ENCODE measurements around the gene GSE1. TPM values are rescaled to one million over a fixed set of nuclear protein-coding genes. Genes with fewer than 3 reads are reported as not detected.

Gene GSE1
- total and polyA plus RNA-seq, 2 of the 13 experiments (the other 11 are each of a cell fraction or from before 2014, with no cell fraction given), result 16.1 to 31.2 TPM

DNA sequence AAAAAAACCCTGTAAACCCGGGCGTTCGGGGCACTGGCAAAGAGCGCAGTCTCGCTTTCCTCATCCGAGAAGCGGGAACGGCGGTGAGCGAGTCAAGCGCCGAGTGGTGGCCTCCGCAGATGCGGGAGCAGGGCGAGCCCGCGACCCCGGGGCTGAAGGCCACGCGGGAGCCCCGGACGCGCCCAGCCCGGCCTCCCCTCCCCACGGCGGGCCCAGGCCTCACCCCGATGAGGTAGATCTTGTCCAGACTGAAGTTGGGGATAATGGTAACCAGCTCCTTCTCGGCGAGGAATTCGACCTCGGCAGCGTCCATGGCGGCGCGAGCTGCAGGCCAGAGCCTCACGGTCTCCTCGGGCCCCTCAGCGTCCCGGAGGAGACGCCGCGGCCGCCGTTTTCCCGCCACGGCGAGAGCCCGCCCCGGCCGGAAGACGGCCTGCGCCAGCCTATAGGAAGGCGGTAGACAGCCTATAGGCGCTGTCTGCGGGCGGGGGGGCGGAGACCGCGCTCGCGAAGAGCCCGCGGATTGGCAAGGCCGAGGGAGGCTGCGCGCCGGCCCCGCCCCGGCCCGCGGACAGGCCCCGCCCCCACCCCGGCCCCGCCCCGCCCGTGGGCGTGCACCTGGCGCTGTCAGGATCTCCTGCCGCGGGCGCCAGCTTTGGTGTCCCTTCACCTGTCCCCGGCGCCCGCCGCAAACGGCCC lies 75.6 kb downstream of the GSE1 start, which contains the start of gene GINS2 (continued):
- TF ChIP-seq, protein P1, sequence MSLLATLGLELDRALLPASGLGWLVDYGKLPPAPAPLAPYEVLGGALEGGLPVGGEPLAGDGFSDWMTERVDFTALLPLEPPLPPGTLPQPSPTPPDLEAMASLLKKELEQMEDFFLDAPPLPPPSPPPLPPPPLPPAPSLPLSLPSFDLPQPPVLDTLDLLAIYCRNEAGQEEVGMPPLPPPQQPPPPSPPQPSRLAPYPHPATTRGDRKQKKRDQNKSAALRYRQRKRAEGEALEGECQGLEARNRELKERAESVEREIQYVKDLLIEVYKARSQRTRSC (CRISPR knock-in tag; IDR thresholded peaks at IDR 0.05; ENCODE audit: low read depth), result 0 out of 2 replicates have a peak, but pooled peaks have one; percentile 50
- no peak for TF ChIP-seq MATR3 (CRISPR knock-in tag; IDR thresholded peaks at IDR 0.05)
- TF ChIP-seq, protein P2, sequence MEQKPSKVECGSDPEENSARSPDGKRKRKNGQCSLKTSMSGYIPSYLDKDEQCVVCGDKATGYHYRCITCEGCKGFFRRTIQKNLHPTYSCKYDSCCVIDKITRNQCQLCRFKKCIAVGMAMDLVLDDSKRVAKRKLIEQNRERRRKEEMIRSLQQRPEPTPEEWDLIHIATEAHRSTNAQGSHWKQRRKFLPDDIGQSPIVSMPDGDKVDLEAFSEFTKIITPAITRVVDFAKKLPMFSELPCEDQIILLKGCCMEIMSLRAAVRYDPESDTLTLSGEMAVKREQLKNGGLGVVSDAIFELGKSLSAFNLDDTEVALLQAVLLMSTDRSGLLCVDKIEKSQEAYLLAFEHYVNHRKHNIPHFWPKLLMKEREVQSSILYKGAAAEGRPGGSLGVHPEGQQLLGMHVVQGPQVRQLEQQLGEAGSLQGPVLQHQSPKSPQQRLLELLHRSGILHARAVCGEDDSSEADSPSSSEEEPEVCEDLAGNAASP (CRISPR knock-in tag; IDR thresholded peaks at IDR 0.05; ENCODE audit: borderline replicate concordance), result peak; percentile 58; the same call in 1 of the 2 replicates
- peak; percentile 91 for TF ChIP-seq ZNF761 (CRISPR knock-in tag; conservative IDR thresholded peaks at IDR 0.05)
- no peak for TF ChIP-seq GPN1 (CRISPR knock-in tag; IDR thresholded peaks at IDR 0.05; ENCODE audit: borderline replicate concordance)
- TF ChIP-seq, protein P3, sequence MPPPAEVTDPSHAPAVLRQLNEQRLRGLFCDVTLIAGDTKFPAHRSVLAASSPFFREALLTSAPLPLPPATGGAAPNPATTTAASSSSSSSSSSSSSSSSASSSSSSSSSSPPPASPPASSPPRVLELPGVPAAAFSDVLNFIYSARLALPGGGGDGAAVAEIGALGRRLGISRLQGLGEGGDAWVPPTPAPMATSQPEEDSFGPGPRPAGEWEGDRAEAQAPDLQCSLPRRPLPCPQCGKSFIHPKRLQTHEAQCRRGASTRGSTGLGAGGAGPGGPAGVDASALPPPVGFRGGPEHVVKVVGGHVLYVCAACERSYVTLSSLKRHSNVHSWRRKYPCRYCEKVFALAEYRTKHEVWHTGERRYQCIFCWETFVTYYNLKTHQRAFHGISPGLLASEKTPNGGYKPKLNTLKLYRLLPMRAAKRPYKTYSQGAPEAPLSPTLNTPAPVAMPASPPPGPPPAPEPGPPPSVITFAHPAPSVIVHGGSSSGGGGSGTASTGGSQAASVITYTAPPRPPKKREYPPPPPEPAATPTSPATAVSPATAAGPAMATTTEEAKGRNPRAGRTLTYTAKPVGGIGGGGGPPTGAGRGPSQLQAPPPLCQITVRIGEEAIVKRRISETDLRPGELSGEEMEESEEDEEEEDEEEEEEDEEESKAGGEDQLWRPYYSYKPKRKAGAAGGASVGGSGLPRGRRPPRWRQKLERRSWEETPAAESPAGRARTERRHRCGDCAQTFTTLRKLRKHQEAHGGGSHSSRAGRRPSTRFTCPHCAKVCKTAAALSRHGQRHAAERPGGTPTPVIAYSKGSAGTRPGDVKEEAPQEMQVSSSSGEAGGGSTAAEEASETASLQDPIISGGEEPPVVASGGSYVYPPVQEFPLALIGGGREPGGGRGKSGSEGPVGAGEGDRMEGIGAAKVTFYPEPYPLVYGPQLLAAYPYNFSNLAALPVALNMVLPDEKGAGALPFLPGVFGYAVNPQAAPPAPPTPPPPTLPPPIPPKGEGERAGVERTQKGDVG (CRISPR knock-in tag; IDR thresholded peaks at IDR 0.05; ENCODE audit: borderline replicate concordance), result no peak
- no peak for TF ChIP-seq FOXK2 (IDR thresholded peaks at IDR 0.05)
- no peak for TF ChIP-seq RFX1 (IDR thresholded peaks at IDR 0.05)
- TF ChIP-seq EED (CRISPR knock-in tag; IDR thresholded peaks at IDR 0.05), result 0 out of 2 replicates have a peak, but pooled peaks have one; percentile 23
- peak; percentile 94 for TF ChIP-seq ZFY (CRISPR knock-in tag; IDR thresholded peaks at IDR 0.05)
- no peak; the same call in 1 of the 2 replicates for TF ChIP-seq ZNF552 (CRISPR knock-in tag; IDR thresholded peaks at IDR 0.05; ENCODE audit: borderline replicate concordance)
- no peak for TF ChIP-seq SUZ12 (IDR thresholded peaks at IDR 0.05; ENCODE audit: low read depth, low read length)
- TF ChIP-seq ZNF720 (CRISPR knock-in tag; IDR thresholded peaks at IDR 0.05), result no peak
- TF ChIP-seq, protein P4, sequence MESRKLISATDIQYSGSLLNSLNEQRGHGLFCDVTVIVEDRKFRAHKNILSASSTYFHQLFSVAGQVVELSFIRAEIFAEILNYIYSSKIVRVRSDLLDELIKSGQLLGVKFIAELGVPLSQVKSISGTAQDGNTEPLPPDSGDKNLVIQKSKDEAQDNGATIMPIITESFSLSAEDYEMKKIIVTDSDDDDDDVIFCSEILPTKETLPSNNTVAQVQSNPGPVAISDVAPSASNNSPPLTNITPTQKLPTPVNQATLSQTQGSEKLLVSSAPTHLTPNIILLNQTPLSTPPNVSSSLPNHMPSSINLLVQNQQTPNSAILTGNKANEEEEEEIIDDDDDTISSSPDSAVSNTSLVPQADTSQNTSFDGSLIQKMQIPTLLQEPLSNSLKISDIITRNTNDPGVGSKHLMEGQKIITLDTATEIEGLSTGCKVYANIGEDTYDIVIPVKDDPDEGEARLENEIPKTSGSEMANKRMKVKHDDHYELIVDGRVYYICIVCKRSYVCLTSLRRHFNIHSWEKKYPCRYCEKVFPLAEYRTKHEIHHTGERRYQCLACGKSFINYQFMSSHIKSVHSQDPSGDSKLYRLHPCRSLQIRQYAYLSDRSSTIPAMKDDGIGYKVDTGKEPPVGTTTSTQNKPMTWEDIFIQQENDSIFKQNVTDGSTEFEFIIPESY (CRISPR knock-in tag; IDR thresholded peaks at IDR 0.05), result no peak; the same call in 1 of the 2 replicates
- TF ChIP-seq ZNF543 (CRISPR knock-in tag; IDR thresholded peaks at IDR 0.05), result peak; percentile 86
- TF ChIP-seq KMT2B (CRISPR knock-in tag; IDR thresholded peaks at IDR 0.05), result peak; percentile 88
- peak; percentile 67 for TF ChIP-seq SIN3B (IDR thresholded peaks at IDR 0.05; ENCODE audit: low read length)
- no peak for TF ChIP-seq ZNF850 (CRISPR knock-in tag; conservative IDR thresholded peaks at IDR 0.05)
- 0 out of 2 replicates have a peak, but pooled peaks have one; percentile 41 for TF ChIP-seq ZNF180 (CRISPR knock-in tag; IDR thresholded peaks at IDR 0.05; ENCODE audit: borderline replicate concordance, low read depth)
- TF ChIP-seq ARID2 (CRISPR knock-in tag; IDR thresholded peaks at IDR 0.05; ENCODE audit: borderline replicate concordance), result no peak
- peak; percentile 28; the same call in 1 of the 2 replicates for TF ChIP-seq ZSCAN12 (CRISPR knock-in tag; IDR thresholded peaks at IDR 0.05)
- TF ChIP-seq, protein P5, sequence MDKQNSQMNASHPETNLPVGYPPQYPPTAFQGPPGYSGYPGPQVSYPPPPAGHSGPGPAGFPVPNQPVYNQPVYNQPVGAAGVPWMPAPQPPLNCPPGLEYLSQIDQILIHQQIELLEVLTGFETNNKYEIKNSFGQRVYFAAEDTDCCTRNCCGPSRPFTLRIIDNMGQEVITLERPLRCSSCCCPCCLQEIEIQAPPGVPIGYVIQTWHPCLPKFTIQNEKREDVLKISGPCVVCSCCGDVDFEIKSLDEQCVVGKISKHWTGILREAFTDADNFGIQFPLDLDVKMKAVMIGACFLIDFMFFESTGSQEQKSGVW (CRISPR knock-in tag; IDR thresholded peaks at IDR 0.05; ENCODE audit: borderline replicate concordance), result no peak
- TF ChIP-seq TBP (CRISPR knock-in tag; IDR thresholded peaks at IDR 0.05), result no peak
